Thyroid gland (tissue), 4 donors: ENCODE data around the gene COPZ2.

Experiments
- POLR2A ChIP-seq, 2 donors: fragments of 450-650 bp; IDR thresholded peaks; one replicate each; pipeline ENCODE4 v1.6.1; 2017; ENCODE audit warnings: antibody characterized with exemption in 2 of 2, mild to moderate bottlenecking in 2 of 2, moderate library complexity in 1 of 2
- TF ChIP-seq, protein P1 (sequence below), 6 experiments: fragments of 200-600 bp in 3 of 6; fragments of 450-650 bp in 3 of 6; sonication (generic) in 3 of 6; IDR thresholded peaks; one replicate each; pipeline ENCODE4 v1.5.1; 2016 to 2019; ENCODE audit warnings: antibody characterized with exemption in 6 of 6, mild to moderate bottlenecking in 2 of 6, inconsistent platforms in 1 of 6, moderate library complexity in 1 of 6

DNA sequence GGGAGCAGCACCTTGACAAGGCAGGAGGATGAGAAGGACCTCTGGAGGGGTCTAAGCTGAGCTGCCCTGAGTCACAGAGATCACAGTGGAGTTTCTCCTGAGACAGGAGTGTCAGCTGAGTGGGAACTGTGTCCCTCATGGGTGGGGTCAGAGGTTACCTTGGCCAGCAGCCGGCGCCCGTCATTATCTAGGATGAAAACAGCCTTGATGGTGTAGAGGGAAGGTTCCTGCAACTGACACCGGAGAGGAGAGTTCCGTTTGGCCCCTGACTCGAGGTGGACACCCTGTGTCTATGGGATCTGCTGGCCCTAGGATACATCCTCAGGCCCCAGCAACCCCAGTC, 933 bp downstream of the COPZ2 start:
- TF ChIP-seq, protein P1, sequence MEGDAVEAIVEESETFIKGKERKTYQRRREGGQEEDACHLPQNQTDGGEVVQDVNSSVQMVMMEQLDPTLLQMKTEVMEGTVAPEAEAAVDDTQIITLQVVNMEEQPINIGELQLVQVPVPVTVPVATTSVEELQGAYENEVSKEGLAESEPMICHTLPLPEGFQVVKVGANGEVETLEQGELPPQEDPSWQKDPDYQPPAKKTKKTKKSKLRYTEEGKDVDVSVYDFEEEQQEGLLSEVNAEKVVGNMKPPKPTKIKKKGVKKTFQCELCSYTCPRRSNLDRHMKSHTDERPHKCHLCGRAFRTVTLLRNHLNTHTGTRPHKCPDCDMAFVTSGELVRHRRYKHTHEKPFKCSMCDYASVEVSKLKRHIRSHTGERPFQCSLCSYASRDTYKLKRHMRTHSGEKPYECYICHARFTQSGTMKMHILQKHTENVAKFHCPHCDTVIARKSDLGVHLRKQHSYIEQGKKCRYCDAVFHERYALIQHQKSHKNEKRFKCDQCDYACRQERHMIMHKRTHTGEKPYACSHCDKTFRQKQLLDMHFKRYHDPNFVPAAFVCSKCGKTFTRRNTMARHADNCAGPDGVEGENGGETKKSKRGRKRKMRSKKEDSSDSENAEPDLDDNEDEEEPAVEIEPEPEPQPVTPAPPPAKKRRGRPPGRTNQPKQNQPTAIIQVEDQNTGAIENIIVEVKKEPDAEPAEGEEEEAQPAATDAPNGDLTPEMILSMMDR (IDR thresholded peaks at IDR 0.05): no peak
- TF ChIP-seq POLR2A (IDR thresholded peaks at IDR 0.05): no peak
